Uterus (tissue), 2 donors: ENCODE measurements around the gene EVX1.

Experiments
- POLR2A ChIP-seq, 2 donors: fragments of 450-650 bp; IDR thresholded peaks; one replicate each; pipeline ENCODE4 v1.6.1; 2016; ENCODE audit warnings: antibody characterized with exemption in 2 of 2, mild to moderate bottlenecking in 1 of 2, moderate library complexity in 1 of 2
- TF ChIP-seq, protein P1 (sequence below), 4 experiments: fragments of 200-600 bp in 2 of 4; fragments of 450-650 bp in 2 of 4; sonication (generic) in 2 of 4; IDR thresholded peaks; one replicate each; pipeline ENCODE4 v1.5.1; 2016 to 2019; ENCODE audit warnings: antibody characterized with exemption in 4 of 4, mild to moderate bottlenecking in 2 of 4, moderate library complexity in 1 of 4

DNA sequence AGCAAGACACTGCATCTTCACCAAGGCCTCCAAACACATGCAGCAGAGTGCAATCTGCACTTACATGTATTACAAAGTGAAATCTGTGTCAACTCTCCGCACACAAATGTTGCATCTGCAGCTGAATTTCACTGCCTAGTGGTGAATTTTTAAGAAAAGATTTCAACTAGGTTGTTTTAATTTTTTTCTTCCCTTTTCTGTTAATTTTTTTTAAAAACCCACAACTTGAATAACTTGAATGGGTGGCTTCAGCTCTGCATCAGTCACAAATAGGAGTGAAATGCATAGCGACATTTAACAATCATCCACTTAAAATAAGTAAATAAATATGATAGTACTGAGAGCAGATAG, 48.6 kb upstream of the EVX1 start:
- TF ChIP-seq, protein P1, sequence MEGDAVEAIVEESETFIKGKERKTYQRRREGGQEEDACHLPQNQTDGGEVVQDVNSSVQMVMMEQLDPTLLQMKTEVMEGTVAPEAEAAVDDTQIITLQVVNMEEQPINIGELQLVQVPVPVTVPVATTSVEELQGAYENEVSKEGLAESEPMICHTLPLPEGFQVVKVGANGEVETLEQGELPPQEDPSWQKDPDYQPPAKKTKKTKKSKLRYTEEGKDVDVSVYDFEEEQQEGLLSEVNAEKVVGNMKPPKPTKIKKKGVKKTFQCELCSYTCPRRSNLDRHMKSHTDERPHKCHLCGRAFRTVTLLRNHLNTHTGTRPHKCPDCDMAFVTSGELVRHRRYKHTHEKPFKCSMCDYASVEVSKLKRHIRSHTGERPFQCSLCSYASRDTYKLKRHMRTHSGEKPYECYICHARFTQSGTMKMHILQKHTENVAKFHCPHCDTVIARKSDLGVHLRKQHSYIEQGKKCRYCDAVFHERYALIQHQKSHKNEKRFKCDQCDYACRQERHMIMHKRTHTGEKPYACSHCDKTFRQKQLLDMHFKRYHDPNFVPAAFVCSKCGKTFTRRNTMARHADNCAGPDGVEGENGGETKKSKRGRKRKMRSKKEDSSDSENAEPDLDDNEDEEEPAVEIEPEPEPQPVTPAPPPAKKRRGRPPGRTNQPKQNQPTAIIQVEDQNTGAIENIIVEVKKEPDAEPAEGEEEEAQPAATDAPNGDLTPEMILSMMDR (IDR thresholded peaks at IDR 0.05) = no peak
- no peak for TF ChIP-seq POLR2A (IDR thresholded peaks at IDR 0.05)
